IMR-90 (cell line): ENCODE measurements around the gene RAB2B. TPM values are rescaled to one million over a fixed set of nuclear protein-coding genes. Genes with fewer than 3 reads are reported as not detected.
A peak's percentile ranks its signal among the peaks of the same experiment; 100 is the strongest.

Source experiments
- ATAC-seq: fragments of 200-7000 bp; cut with Tn5 transposase; 2 replicates; pipeline ENCODE4 v1.9.1; 2020; ENCODE audit warnings: low read depth, mild to moderate bottlenecking, moderate library complexity
- BruUV-seq: library from RNA; stranded (reverse); fragments of 400-500 nt; replicated peaks from 2 replicates; lab custom pipeline; 2021; lab: Mats Ljungman, UMichigan
- CTCF ChIA-PET: fragments of 300-600 bp; formaldehyde crosslinking; extraction: SDS; loops from one replicate; lab custom pipeline; 2021; ENCODE audit warnings: antibody characterized with exemption; lab: Yijun Ruan, JAX
- POLR2A ChIA-PET: fragments of 300-600 bp; sonication (Branson Sonifier 250); formaldehyde crosslinking; loops from one replicate; lab custom pipeline; 2022; ENCODE audit warnings: antibody characterized with exemption; ENCODE audit not compliant: unreplicated experiment; lab: Charles Lee
- DNase-seq: peaks from one replicate; pipeline ENCODE4 v3.0.0; 2013
- H2AFZ ChIP-seq: replicated peaks from 2 replicates; pipeline ENCODE3; 2013; ENCODE audit warnings: low read length, mild to moderate bottlenecking; ENCODE audit not compliant: poor library complexity
- H2AK5ac ChIP-seq: 2 replicates; pipeline ENCODE4 v1.6.1; 2013; ENCODE audit warnings: low read depth, low read length, inconsistent platforms
- H2AK9ac ChIP-seq: replicated peaks from 2 replicates; pipeline ENCODE3; 2013; ENCODE audit warnings: mild to moderate bottlenecking, low read depth, low read length, moderate library complexity; ENCODE audit not compliant: poor library complexity
- H2BK120ac ChIP-seq: 2 replicates; pipeline ENCODE4 v1.6.1; 2013; ENCODE audit warnings: low read depth, low read length, inconsistent platforms
- H2BK15ac ChIP-seq: 3 replicates; pipeline ENCODE4 v1.6.1; 2013; ENCODE audit warnings: low read depth, low read length, inconsistent platforms
- H2BK20ac ChIP-seq: 2 replicates; pipeline ENCODE4 v1.6.1; 2013; ENCODE audit warnings: low read depth, mild to moderate bottlenecking, inconsistent platforms, low read length, moderate library complexity
- H2BK5ac ChIP-seq: 2 replicates; pipeline ENCODE4 v1.6.1; 2013; ENCODE audit warnings: mild to moderate bottlenecking, low read depth, low read length, inconsistent platforms; ENCODE audit not compliant: poor library complexity, severe bottlenecking
- H3K14ac ChIP-seq: replicated peaks from 2 replicates; pipeline ENCODE4 v1.6.1; 2013; ENCODE audit warnings: low read depth, low read length, inconsistent platforms
- H3K18ac ChIP-seq: 2 replicates; pipeline ENCODE4 v1.6.1; 2013; ENCODE audit warnings: low read depth, low read length, control low read depth
- H3K23ac ChIP-seq: 2 replicates; pipeline ENCODE4 v1.6.1; 2013; ENCODE audit warnings: low read depth, low read length, inconsistent platforms
- H3K27ac ChIP-seq: 2 replicates; pipeline ENCODE4 v1.5.1; 2013; ENCODE audit warnings: mild to moderate bottlenecking, control low read depth, low read length; ENCODE audit not compliant: insufficient read depth
- H3K27me3 ChIP-seq: 2 replicates; pipeline ENCODE4 v1.6.1; 2013; ENCODE audit warnings: low read length; ENCODE audit not compliant: control insufficient read depth, insufficient read depth
- H3K36me3 ChIP-seq: 2 replicates; pipeline ENCODE4 v1.6.1; 2013; ENCODE audit warnings: low read length, mixed read lengths; ENCODE audit not compliant: control insufficient read depth, insufficient read depth
- H3K4ac ChIP-seq: 2 replicates; pipeline ENCODE4 v1.6.1; 2013; ENCODE audit warnings: low read depth, low read length, inconsistent platforms
- H3K4me1 ChIP-seq: 2 replicates; pipeline ENCODE4 v1.6.1; 2013; ENCODE audit warnings: low read length, mixed read lengths; ENCODE audit not compliant: control insufficient read depth, insufficient read depth
- H3K4me2 ChIP-seq: 2 replicates; pipeline ENCODE4 v1.6.1; 2013; ENCODE audit warnings: low read depth, mild to moderate bottlenecking, control low read depth, low read length, moderate library complexity
- H3K4me3 ChIP-seq: 2 replicates; pipeline ENCODE4 v1.5.1; 2013; ENCODE audit warnings: low read depth, mild to moderate bottlenecking, control low read depth, low read length, moderate library complexity; ENCODE audit not compliant: insufficient read depth
- H3K56ac ChIP-seq: 2 replicates; pipeline ENCODE4 v1.6.1; 2013; ENCODE audit warnings: low read length, inconsistent platforms; ENCODE audit not compliant: insufficient read depth; ENCODE audit errors: extremely low read depth
- H3K79me1 ChIP-seq, 2 experiments: 2 replicates each; pipeline ENCODE4 v1.6.1; 2013; ENCODE audit warnings: low read length in 2 of 2, inconsistent platforms in 1 of 2, low read depth in 1 of 2
- H3K9ac ChIP-seq: 2 replicates; pipeline ENCODE4 v1.6.1; 2013; ENCODE audit warnings: low read depth, low read length, control low read depth
- H3K9me1 ChIP-seq: 2 replicates; pipeline ENCODE4 v1.6.1; 2013; ENCODE audit warnings: low read length, inconsistent platforms; ENCODE audit not compliant: insufficient read depth
- H3K9me3 ChIP-seq: 2 replicates; pipeline ENCODE4 v1.6.1; 2013; ENCODE audit warnings: low read length; ENCODE audit not compliant: control insufficient read depth, insufficient read depth
- H4K20me1 ChIP-seq: 2 replicates; pipeline ENCODE4 v1.6.1; 2013; ENCODE audit warnings: low read length, inconsistent platforms; ENCODE audit not compliant: insufficient read depth
- H4K5ac ChIP-seq: 2 replicates; pipeline ENCODE4 v1.6.1; 2013; ENCODE audit warnings: mild to moderate bottlenecking, low read depth, low read length, control low read depth
- H4K8ac ChIP-seq, 2 experiments: 2 replicates each; pipeline ENCODE4 v1.6.1; 2013; ENCODE audit warnings: low read depth in 2 of 2, low read length in 2 of 2, control low read depth in 1 of 2, inconsistent platforms in 1 of 2
- H4K91ac ChIP-seq: 2 replicates; pipeline ENCODE4 v1.6.1; 2013; ENCODE audit warnings: low read depth, low read length, inconsistent platforms; ENCODE audit not compliant: insufficient read depth
- BHLHE40 ChIP-seq: fragments of 150-350 bp; IDR thresholded peaks from 2 replicates; pipeline ENCODE4 v1.6.1; 2016; ENCODE audit warnings: mild to moderate bottlenecking, low read depth, low read length
- CEBPB ChIP-seq: IDR thresholded peaks from 2 replicates; pipeline ENCODE4 v1.6.1; 2012; ENCODE audit warnings: low read depth, low read length, improper control_type of control experiment
- CHD1 ChIP-seq: IDR thresholded peaks from 2 replicates; pipeline ENCODE4 v1.6.1; 2012; ENCODE audit warnings: low read depth, low read length, improper control_type of control experiment
- FOS ChIP-seq: fragments of 150-350 bp; IDR thresholded peaks from 2 replicates; pipeline ENCODE4 v1.6.1; 2016; ENCODE audit warnings: low read depth, low read length
- MAFK ChIP-seq: IDR thresholded peaks from 2 replicates; pipeline ENCODE4 v1.6.1; 2012; ENCODE audit warnings: low read depth, low read length, improper control_type of control experiment
- MAZ ChIP-seq: IDR thresholded peaks from 2 replicates; pipeline ENCODE4 v1.6.1; 2012; ENCODE audit warnings: low read depth, mild to moderate bottlenecking, low read length, improper control_type of control experiment, moderate library complexity, borderline replicate concordance
- MXI1 ChIP-seq: IDR thresholded peaks from 2 replicates; pipeline ENCODE4 v1.6.1; 2012; ENCODE audit warnings: low read depth, mild to moderate bottlenecking, low read length, moderate library complexity, borderline replicate concordance
- NFE2L2 ChIP-seq: fragments of 150-350 bp; IDR thresholded peaks from 2 replicates; pipeline ENCODE4 v1.6.1; 2016; ENCODE audit warnings: low read depth, mild to moderate bottlenecking, low read length
- POLR2A ChIP-seq: IDR thresholded peaks from 2 replicates; pipeline ENCODE4 v1.6.1; 2012; ENCODE audit warnings: mild to moderate bottlenecking, low read depth, low read length
- RAD21 ChIP-seq: IDR thresholded peaks from 2 replicates; pipeline ENCODE4 v1.6.1; 2012; ENCODE audit warnings: low read length, improper control_type of control experiment
- RCOR1 ChIP-seq: IDR thresholded peaks from 2 replicates; pipeline ENCODE4 v1.6.1; 2012; ENCODE audit warnings: mild to moderate bottlenecking, low read length, improper control_type of control experiment; ENCODE audit not compliant: insufficient replicate concordance
- RFX5 ChIP-seq: IDR thresholded peaks from 2 replicates; pipeline ENCODE4 v1.8.0; 2012; ENCODE audit warnings: low read depth, mild to moderate bottlenecking, low read length, moderate library complexity
- SMC3 ChIP-seq: fragments of 150-350 bp; IDR thresholded peaks from 2 replicates; pipeline ENCODE4 v1.6.1; 2016; ENCODE audit warnings: low read depth, mild to moderate bottlenecking, antibody characterized with exemption, low read length, moderate library complexity
- WGBS, 2 experiments: methylation state at CpG; one replicate each; pipeline versions ENCODE4 v1.1.5 to v1.1.7; 2013; ENCODE audit warnings: missing lambda C conversion rate in 2 of 2; ENCODE audit not compliant: insufficient read length in 1 of 2; ENCODE audit errors: extremely low coverage in 2 of 2; 5-methylcytosine and 5-hydroxymethylcytosine counted together
- dilution Hi-C: fragments of 300-500 bp; cut with HindIII; formaldehyde crosslinking; loops from one replicate; pipeline ENCODE4 v1.14.3; 2018; ENCODE audit warnings: low sequenced_read_pairs; ENCODE audit not compliant: unreplicated experiment
- in situ Hi-C: fragments of 300-500 bp; cut with MboI; formaldehyde crosslinking; loops from 3 replicates; pipeline ENCODE4 v1.14.3; 2019; ENCODE audit warnings: low sequenced_read_pairs, inconsistent platforms, mixed read lengths
- intact Hi-C: fragments of 100-400 bp; cut with micrococcal nuclease; formaldehyde crosslinking; loops from 2 replicates; pipeline ENCODE4 v1.10.0; 2022
- polyA plus RNA-seq, 3 experiments: library from polyadenylated mRNA; depleted of rRNA; stranded (reverse); fragments of >200 nt; gene quantifications; 2 replicates each; pipeline ENCODE4 v1.2.3, GENCODE V29; 2012; ENCODE audit warnings: low replicate concordance in 1 of 3
- total RNA-seq: library from RNA; depleted of rRNA; stranded (reverse); fragments of >200 nt; gene quantifications from 2 replicates; pipeline ENCODE4 v1.2.3, GENCODE V29; 2012
- TF ChIP-seq, protein P1 (sequence below): fragments of 150-350 bp; IDR thresholded peaks from 2 replicates; pipeline ENCODE4 v1.6.1; 2017; ENCODE audit warnings: mild to moderate bottlenecking, antibody characterized with exemption, low read length, low read depth
- TF ChIP-seq, protein P2 (sequence below): conservative IDR thresholded peaks from 2 replicates; pipeline ENCODE4 v1.5.1; 2012; ENCODE audit warnings: mild to moderate bottlenecking, low read depth, low read length, improper control_type of control experiment

The RAB2B gene
- total and polyA plus RNA-seq, 2 of the 4 experiments (the other 2 are of a cell fraction), result 17.1 to 26.2 TPM

DNA sequence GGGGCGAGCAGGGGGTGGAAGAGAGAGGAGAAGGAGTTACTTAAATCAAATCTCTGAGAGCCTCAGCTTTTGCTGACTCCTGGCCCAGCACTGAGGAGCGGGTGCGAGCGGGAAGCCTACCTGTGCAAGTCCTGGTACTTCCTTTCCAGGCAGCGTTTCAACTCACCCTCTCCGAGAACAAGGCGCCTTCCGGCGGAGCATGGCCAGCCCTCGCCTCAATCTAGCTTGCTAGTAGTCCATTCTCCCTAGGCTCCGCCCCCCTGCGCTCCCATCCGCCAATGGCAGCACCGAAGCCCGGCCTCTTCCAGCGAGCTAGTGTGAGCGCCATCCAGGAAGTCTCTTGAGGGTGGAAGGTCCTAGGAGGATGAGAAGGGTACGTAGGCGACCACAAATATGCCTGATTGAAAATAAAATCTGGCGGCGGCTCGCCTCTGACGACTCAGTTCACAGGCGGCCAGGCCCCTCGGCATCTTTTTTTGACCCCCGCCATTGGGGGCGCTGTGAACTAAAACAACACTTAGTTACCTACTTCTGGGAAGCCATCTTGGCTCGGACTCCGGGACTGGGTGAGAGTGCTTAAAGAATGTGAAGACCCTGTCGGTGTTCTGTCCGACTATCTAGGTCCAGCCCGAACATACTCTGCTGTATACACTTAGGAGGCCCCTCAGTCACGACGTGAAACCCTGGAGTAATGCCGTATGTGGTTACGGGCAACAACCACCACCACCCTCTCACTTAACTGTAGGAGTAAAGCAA is 20.7 kb downstream of the RAB2B start, which contains the start of gene CHD8:
Gene CHD8, minus strand, starts transcription at position 212 of the 756 bp plus-strand sequence. CDS start 24,480 bp downstream, outside the sequence.
- Histone ChIP-seq H4K20me1 (no peaks in the 10 kb centered on the region; the same call in none of the 2 replicates), H2BK15ac (peak within 1 kb of the TSS; percentile 63; the same call in 1 of the 3 replicates), H3K27ac (peak within 1 kb of the TSS; percentile 94), H3K56ac (peak within 1 kb of the TSS; percentile 97), H3K27me3 (no peaks in the 10 kb centered on the region), H4K8ac (peak within 1 kb of the TSS; percentile 98 to 100), H3K14ac (peak within 1 kb of the TSS; percentile 99), H4K5ac (peak within 1 kb of the TSS; percentile 92), H2BK20ac (0 out of 2 replicates have a peak within 1 kb of the TSS, but pooled peaks have one; percentile 17), H3K4me1 (no peaks in the 10 kb centered on the region; the same call in 1 of the 2 replicates), H3K4ac (peak within 1 kb of the TSS; percentile 98), H3K9ac (peak within 1 kb of the TSS; percentile 94), H2BK5ac (peak within 1 kb of the TSS; percentile 94), H2AK5ac (peak within 1 kb of the TSS; percentile 98), H2AK9ac (peak within 1 kb of the TSS; percentile 95), H2BK120ac (peak within 1 kb of the TSS; percentile 78), H3K23ac (peak within 1 kb of the TSS; percentile 97), H3K9me3 (no peaks in the 10 kb centered on the region), H3K79me1 (peaks cover 6 to 25% of the 10 kb centered on the region in 2 experiments; a peak in 3 of 4 replicates), H3K4me3 (peak within 1 kb of the TSS; percentile 81), H4K91ac (peak within 1 kb of the TSS; percentile 99), H3K18ac (peak within 1 kb of the TSS; percentile 88), H2AFZ (peak within 1 kb of the TSS; percentile 99), H3K36me3 (peaks cover 2% of the 10 kb centered on the region), H3K9me1 (no peaks in the 10 kb centered on the region; the same call in 1 of the 2 replicates), H3K4me2 (peak within 1 kb of the TSS; percentile 78)
- intact Hi-C loops (loop anchor here (1.0 to 5.0 kb wide), 4 partner anchors 19 to 256 kb away; partner anchors contain the start of gene TOX4), in situ Hi-C loops (no loop called here), dilution Hi-C loops (no loop called here)
- ChIA-PET POLR2A (interaction anchor here (0.9 to 1.0 kb wide), 2 partner anchors 12 to 20 kb away, joined by 3 read pairs; no protein-coding TSS in a partner anchor), CTCF (interaction anchor here (0.5 to 1.8 kb wide), 7 partner anchors 10 to 337 kb away, joined by 3 to 8 read pairs (median 3); no protein-coding TSS in a partner anchor)
- WGBS, 2 experiments, result 0% methylated on average over 4 of the region's 36 CpGs; no CpG with 5 or more reads in 1 of the 2 experiments
- DNase-seq (peak; percentile 100), ATAC-seq (peak; percentile 99)
- BruUV-seq, result no TSS peak
- TF ChIP-seq, protein P1, sequence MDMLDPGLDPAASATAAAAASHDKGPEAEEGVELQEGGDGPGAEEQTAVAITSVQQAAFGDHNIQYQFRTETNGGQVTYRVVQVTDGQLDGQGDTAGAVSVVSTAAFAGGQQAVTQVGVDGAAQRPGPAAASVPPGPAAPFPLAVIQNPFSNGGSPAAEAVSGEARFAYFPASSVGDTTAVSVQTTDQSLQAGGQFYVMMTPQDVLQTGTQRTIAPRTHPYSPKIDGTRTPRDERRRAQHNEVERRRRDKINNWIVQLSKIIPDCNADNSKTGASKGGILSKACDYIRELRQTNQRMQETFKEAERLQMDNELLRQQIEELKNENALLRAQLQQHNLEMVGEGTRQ, result peak; percentile 24; the same call in 1 of the 2 replicates
- TF ChIP-seq POLR2A, result peak; percentile 67
- TF ChIP-seq, protein P2, sequence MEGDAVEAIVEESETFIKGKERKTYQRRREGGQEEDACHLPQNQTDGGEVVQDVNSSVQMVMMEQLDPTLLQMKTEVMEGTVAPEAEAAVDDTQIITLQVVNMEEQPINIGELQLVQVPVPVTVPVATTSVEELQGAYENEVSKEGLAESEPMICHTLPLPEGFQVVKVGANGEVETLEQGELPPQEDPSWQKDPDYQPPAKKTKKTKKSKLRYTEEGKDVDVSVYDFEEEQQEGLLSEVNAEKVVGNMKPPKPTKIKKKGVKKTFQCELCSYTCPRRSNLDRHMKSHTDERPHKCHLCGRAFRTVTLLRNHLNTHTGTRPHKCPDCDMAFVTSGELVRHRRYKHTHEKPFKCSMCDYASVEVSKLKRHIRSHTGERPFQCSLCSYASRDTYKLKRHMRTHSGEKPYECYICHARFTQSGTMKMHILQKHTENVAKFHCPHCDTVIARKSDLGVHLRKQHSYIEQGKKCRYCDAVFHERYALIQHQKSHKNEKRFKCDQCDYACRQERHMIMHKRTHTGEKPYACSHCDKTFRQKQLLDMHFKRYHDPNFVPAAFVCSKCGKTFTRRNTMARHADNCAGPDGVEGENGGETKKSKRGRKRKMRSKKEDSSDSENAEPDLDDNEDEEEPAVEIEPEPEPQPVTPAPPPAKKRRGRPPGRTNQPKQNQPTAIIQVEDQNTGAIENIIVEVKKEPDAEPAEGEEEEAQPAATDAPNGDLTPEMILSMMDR, result peak; percentile 82
- no peak for TF ChIP-seq CHD1
- no peak for TF ChIP-seq NFE2L2
- peak; percentile 18 for TF ChIP-seq SMC3
- TF ChIP-seq RAD21, result peak; percentile 38
- TF ChIP-seq BHLHE40, result no peak
- TF ChIP-seq RCOR1, result no peak
- TF ChIP-seq CEBPB, result no peak
- no peak for TF ChIP-seq RFX5
- TF ChIP-seq MXI1, result peak; percentile 89; the same call in 1 of the 2 replicates
- TF ChIP-seq MAFK, result no peak
- TF ChIP-seq FOS, result no peak
- TF ChIP-seq MAZ, result peak; percentile 75; the same call in 1 of the 2 replicates
